Kidney tubule cell (primary cell): ENCODE results near the gene TBXT.
A peak's percentile ranks its signal among the peaks of the same experiment; 100 is the strongest.
"Not testable (repeated sequence)": the region's sequence is repeated elsewhere in the genome, so short reads cannot be mapped to it uniquely, and the experiment has no call there.

Source experiments
- DNase-seq: peaks from one replicate; pipeline ENCODE4 v3.0.0-alpha.2; 2018; ENCODE audit warnings: low spot score

Gene TBXT

DNA sequence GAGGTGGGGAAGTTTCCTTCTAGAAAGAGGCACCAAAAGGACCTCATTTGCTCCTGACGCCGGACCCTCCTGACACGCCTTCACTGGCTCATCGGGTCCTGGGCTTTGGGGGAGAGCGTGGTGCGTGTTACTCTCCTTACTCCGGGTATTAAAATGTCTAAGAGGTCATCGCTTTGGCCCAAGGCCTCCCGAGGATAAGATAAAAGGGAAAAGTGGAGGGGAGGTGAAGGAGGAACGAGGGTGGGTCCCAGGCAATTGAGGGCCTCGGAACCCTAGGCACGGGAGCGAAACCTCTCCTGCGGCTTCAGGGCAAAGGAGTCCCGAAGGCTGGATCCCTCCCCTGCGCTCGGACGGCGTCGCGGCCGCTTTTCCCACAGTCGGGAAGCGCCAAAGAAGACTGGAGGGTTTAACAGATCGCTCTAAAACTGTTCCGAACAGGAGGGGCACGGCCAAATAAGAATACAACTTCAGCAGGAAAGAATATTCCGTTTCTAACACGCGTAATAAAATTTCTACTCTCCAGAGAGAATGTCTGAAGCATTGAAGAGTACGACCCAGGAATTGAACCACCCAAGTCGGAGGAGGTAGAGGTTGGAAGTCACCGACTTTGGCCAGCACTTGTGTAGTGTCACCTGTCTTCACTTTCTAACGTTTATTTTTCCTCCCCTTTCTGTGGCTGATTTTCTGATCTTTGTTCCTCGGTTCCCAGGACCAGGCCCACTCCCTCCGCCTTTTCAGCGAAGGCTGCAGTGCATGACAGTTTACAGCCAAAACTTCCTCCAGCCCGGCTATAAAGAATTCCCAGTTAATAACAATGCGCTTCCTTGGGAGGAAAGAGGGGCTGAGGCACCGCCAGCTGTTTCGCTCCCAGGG lies 2.1 kb upstream of the TBXT start:
- DNase-seq = no peak

- no peak for DNase-seq
Measured at GRCh38 chr6:166168616-166169548, 1.2 kb upstream of the TBXT start.

GRCh38 chr6:166167258-166167731 lies 356 bp downstream of the TBXT start:
- DNase-seq = no peak

DNA sequence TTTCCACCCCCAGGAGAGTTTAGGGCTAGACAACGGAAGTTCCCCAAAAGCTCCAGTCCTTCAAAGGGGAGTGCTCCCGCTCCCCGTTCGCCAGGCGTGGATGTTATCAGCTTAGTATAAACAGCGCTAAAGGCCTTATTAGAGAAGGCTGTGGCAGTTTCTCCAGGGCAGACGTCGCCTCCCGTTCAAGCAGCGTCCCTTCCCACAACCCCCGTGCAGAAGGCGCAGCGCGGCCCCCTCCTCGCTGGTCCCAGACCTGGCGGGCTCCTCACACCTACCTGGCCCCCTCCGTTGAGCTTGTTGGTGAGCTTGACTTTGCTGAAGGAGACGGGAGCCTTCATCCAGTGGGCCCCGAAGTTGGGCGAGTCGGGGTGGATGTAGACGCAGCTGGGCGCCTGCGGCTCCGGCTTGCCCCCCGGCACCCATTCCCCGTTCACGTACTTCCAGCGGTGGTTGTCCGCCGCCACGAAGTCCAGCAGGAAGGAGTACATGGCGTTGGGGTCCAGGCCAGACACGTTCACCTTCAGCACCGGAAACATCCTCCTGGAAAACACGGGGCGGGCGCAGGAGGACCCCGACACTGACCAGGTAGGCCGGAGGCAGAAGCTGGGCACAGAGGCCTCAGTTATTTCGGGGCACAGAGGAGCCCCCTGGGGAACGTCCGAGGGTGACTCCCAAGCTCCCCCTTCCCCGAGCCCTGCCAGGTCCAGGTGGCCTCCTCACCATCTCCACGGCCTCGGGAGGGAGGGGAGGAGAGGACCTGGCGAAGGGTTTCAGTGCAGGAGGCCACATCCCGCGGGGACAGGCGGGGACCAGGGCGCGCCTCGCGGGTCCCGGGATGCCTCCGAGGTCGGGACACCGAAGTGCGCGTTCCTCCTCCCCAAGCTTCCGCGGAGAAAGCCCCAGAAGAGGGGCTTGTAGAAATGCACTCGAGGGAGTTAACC lies 1.1 kb downstream of the TBXT start:
- no peak for DNase-seq

GRCh38 chr6:166165558-166166313 lies 1.9 kb downstream of the TBXT start:
- DNase-seq = no peak

- DNase-seq = no peak
Measured at GRCh38 chr6:166162599-166163342, 4.9 kb downstream of the TBXT start.

- DNase-seq = no peak
Measured at GRCh38 chr6:166157930-166158617, 9.6 kb downstream of the TBXT start.

GRCh38 chr6:166156942-166157341 lies 10.7 kb downstream of the TBXT start:
- DNase-seq = no peak

- DNase-seq = no peak
Measured at GRCh38 chr6:166153966-166154365, 13.7 kb downstream of the TBXT start.

GRCh38 chr6:166152660-166153059 lies 15.0 kb downstream of the TBXT start:
- no peak for DNase-seq

- no peak for DNase-seq
Measured at GRCh38 chr6:166151798-166152197, 15.9 kb downstream of the TBXT start.

DNA sequence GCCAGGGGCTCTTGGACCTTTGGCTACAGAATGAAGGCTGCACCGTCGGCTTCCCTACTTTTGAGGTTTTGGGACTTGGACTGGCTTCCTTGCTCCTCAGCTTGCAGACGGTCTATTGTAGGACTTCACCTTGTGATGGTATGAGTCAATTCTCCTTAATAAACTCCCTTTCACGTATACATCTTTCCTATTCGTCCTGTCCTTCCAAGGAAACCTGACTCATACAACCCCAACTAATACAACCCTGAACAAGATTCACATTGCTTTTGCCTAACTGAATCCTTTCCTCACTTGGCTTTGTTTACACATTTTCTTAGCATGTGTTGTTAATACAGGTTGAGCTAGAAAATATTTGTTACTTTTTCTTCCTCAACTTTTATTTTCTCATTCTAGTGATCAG lies 21.9 kb downstream of the TBXT start:
- DNase-seq = no peak

DNA sequence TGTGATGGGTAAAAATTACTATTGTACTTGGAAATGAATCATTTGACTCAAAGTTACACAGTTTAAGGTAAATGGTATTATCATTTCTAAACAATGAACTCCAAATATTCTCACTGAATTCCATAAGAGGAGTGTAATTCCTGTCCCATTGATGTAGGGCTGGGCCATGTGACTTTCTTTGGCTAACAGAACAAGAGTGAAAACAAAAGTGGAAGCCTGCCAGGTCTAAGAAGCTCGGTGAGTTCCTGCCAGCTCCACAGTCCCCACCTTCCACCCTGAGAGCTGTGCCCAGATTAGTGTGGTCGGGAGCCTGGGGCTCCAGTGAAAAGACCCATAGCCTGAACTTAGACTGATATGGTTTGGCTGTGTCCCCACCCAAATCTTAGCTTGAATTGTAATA lies 24.6 kb downstream of the TBXT start:
- peak; percentile 37 for DNase-seq

- DNase-seq = no peak
Measured at GRCh38 chr6:166127624-166128472, 39.8 kb downstream of the TBXT start.

GRCh38 chr6:166123115-166123514 lies 44.5 kb downstream of the TBXT start:
- DNase-seq = not testable (repeated sequence)

GRCh38 chr6:166121726-166122125 lies 45.9 kb downstream of the TBXT start:
- DNase-seq = no peak

- DNase-seq = no peak
Measured at GRCh38 chr6:166119116-166119911, 48.3 kb downstream of the TBXT start.

DNA sequence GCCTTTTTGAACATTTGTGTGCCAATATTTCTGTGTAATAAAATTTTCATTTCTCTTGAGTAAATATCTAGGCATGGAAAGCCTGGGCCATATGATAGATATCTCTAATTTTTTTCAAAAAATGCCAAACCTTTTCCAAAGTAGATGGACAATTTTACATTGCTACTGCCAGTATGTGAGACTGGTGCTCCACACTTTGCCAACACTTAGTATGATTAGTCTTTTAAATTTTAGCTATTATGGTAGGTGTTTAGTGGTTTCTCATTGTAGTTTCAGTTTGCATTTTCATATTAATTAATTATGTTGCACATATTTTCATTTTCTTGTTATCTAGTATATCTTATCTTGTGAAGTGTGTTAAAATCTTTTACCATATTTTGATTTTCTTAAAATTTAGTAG lies 52.0 kb downstream of the TBXT start:
- no peak for DNase-seq
